ENCODE data around the gene ABHD2.
A peak's percentile ranks its signal among the peaks of the same experiment; 100 is the strongest.
"Not testable (repeated sequence)": the region's sequence is repeated elsewhere in the genome, so short reads cannot be mapped to it uniquely, and the experiment has no call there.

The ABHD2 gene, protein sequence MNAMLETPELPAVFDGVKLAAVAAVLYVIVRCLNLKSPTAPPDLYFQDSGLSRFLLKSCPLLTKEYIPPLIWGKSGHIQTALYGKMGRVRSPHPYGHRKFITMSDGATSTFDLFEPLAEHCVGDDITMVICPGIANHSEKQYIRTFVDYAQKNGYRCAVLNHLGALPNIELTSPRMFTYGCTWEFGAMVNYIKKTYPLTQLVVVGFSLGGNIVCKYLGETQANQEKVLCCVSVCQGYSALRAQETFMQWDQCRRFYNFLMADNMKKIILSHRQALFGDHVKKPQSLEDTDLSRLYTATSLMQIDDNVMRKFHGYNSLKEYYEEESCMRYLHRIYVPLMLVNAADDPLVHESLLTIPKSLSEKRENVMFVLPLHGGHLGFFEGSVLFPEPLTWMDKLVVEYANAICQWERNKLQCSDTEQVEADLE

GRCh38 chr15:89087830-89088604, at the start of gene ABHD2:
Gene ABHD2, plus strand, starts transcription at chr15:89088456. Its CDS starts 27,872 bp downstream, at chr15:89116328.
- DNase-seq: peak; percentile 100

- DNase-seq: no peak
These were observed 49.1 kb upstream of the ABHD2 start for GRCh38 chr15:89039142-89039541.

DNA sequence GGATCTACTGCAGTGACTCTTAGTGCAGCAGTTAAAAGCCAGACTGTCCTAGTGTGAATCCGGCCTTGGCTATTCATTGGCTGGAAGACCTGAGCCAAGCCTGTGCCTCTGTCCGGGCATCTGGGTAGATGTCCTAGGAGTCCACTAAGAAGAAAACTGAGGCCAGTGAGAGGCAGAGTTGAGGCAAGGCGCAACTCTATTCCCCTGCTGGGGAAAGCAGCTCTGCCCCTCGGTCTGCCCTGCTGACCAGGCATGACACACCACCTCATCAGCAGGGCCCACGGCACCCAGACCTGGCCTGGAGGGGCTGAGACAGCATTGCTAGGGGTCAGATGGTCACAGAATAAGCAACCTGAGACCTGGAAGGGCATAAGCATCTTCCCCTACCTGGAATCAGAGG, 46.7 kb upstream of the ABHD2 start:
- DNase-seq: no peak

DNA sequence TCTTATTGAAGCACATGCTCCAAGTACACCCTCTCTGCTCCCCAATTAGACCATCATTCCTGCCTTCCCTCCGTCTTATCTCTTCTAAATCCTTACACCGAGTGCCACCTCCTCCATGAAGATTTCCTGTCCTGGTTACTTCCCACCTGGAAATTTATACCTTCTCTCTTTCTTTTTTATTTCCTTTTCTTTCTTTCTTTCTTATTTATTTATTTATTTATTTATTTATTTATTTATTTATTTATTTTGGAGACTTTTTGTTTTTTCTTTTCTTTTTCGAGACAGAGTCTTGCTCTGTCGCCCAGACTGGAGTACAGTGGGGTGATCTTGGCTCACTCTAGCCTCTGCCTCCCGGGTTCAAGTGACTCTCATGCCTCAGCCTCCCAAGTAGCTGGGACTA, 45.9 kb upstream of the ABHD2 start:
- no peak for DNase-seq

GRCh38 chr15:89043031-89044002, 44.9 kb upstream of the ABHD2 start:
- no peak for DNase-seq

GRCh38 chr15:89049016-89049666, 39.1 kb upstream of the ABHD2 start:
- not testable (repeated sequence) for DNase-seq

DNA sequence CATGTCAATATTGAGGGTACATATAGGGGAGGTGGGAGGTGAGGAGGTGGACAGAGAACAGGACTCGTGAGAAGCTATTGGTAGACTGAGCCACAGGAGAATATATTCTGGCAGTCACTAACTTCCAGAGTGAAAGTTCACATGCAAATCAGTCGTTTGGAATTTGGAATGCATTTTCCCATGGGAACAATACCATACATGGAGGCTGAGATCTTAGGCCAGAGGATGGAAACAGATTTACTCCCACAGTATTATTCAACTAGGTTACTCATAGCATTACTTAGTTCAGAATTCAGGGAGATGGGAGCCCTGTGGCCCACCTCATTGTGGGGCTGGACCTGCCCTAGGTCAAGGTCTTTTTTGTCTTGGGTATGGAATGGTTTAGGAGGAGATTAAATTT, 36.4 kb upstream of the ABHD2 start:
- no peak for DNase-seq

GRCh38 chr15:89052474-89052873, 35.8 kb upstream of the ABHD2 start:
- peak; percentile 16 for DNase-seq

DNA sequence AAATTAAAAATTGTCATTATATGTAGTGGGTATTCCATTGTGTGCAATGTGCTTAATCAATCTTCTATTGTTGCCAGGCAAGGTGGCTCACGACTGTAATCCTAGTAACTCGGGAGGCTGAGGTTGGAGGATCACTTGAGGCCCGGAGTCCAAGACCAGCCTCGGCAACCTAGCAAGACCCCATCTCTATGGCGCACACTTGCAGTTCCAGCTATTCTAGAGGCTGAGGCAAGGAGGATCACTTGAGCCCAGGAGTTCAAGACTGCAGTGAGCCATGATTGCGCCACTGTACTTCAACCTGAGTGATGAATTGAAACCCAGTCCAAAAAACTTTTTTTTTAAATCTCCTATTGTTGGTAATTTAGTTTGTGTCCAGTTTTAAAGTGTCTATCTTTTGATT, 33.4 kb upstream of the ABHD2 start:
- no peak for DNase-seq

GRCh38 chr15:89057506-89058133, 30.6 kb upstream of the ABHD2 start:
- peak; percentile 68 for DNase-seq

GRCh38 chr15:89058376-89058775, 29.9 kb upstream of the ABHD2 start:
- DNase-seq: no peak

DNA sequence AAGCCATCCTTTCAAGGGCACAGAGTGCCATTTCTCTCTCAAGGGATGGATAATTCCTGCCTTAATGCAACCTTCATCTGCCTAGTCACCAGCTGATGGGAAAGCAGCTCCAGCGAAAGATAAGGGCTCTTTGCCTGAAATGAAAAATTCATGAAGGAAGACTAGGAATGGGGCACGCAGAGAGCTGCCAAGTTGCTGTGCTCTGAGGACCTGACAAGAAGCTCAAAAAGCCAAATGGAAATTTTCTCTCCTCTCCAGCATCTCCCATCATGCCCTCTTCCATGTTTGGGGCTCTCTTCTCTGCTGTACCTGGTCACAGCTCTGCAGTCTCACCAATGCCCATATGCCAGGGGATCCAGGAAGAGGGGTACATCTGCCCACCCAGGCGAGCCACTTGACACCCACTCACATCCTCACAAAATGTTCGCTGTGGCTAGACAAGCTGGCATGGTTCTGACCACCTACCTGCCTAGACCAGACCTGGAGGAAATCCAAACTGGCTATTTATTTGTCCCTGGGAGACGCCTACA, 29.3 kb upstream of the ABHD2 start:
- no peak for DNase-seq

- DNase-seq: no peak
These were observed 22.0 kb upstream of the ABHD2 start for GRCh38 chr15:89066280-89066679.

DNA sequence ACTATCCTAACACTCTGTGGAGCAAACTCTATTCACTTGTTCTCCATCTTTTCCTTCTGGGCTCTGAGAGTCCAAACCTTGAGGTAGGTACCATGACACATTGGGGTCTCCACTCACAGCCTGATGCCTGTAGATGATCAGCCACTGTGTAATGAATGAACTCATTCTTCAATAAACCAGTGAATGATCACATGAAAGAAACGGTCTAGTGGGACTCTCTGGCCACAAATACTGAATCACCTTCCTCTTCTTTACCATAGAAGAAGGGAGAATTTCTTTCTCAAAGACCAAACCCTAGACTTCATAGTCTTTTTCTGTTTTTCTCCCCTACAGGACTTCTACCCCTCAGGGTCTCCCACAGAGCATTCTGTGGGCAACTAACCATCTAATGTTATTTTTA, 20.5 kb upstream of the ABHD2 start:
- DNase-seq: peak; percentile 61

DNA sequence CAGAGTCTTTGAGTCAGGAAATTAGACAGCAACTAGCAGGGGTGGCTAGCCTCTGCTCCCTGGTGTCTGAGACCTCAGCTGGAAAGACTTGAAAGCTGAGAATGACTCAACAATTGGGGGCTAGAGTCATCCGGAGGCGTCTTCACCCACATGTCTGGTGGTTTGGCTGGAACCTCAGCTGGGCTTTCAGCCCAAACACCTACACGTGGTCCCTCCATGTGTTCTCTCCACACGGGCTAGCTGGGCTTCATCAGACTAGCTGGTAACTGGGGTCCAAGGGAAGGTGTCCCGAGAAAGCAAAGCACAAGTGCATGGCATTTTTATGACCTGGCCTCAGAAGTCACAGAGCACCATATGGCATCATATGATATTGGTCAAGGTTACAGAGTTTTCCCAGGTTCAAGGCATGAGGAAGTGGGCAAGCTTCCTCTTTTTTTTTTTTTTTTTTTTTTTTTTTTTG, 19.9 kb upstream of the ABHD2 start:
- DNase-seq: peak; percentile 85

GRCh38 chr15:89070197-89071124, 17.8 kb upstream of the ABHD2 start:
- peak; percentile 92 for DNase-seq

DNA sequence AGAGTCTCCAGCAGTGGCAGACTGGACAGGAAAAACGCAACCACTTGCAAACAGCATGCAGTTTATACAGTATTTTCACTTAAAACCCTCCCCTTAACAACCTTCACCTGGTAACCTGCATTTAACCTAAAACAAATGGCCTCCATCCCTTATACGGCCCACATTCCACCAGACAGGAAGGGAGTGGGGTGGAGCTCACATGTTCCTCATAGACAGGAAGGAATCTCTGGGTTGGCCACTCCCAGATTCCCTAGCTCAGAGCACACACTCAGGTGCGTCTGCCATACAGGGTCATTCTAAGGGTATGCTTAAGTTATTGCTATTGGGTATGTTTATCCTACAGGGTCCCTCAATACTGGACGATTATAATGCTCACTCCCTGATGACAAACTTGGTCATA, 16.8 kb upstream of the ABHD2 start:
- no peak for DNase-seq

DNA sequence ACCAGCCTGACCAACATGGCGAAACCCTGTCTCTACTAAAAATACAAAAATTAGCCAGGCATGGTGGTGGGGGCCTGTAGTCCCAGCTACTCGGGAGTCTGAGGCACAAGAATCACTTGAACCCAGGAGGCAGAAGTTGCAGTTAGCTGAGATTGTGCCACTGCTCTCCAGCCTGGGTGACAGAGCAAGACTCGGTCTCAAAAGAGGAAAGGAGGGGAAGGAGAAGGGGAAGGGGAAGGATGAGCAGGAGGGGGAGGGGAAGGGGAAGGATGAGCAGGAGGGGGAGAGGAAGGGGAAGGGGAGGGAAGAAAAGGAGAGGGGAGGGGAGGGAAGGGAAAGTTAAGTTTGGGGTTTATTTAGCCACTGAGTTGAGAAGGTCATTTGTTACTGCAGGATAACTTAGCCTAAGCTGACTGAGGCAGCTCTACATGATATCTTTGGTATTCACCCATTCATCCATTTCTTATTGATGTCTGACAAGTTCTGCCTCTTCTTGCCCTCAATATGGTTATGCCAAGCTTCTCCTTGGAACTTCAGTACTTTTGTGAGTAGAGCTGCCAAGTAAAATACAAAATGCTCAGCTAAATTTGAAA, 15.9 kb upstream of the ABHD2 start:
- no peak for DNase-seq

GRCh38 chr15:89074402-89075012, 13.7 kb upstream of the ABHD2 start:
- no peak for DNase-seq
